ENCODE results near the gene STOML1.

STOML1 gene

GRCh38 chr15:73992594-73992898, 451 bp upstream of the STOML1 start:
- no peak overlapping the region for H3K27ac ChIP-seq
- no peaks in the 10 kb centered on the region for H3K27me3 ChIP-seq (replicated peaks)
- TF ChIP-seq CTCF (IDR thresholded peaks at IDR 0.05; ENCODE audit: low read depth, low read length, missing control alignments) = no peak
- in situ Hi-C loops (cut with HindIII; ENCODE audit: low pct_ligation_motif_present, low sequenced_read_pairs) = no loop called here
- H3K36me3 ChIP-seq (replicated peaks) = no peaks in the 10 kb centered on the region
- DNase-seq = no peak
- peak overlapping the region; percentile 35 for H3K4me3 ChIP-seq (ENCODE audit: low read depth, low read length)

GRCh38 chr15:73991260-73991659, 835 bp downstream of the STOML1 start:
- TF ChIP-seq CTCF (IDR thresholded peaks at IDR 0.05; ENCODE audit: low read depth, low read length, missing control alignments) = no peak
- Histone ChIP-seq H3K27me3 (replicated peaks) (no peaks in the 10 kb centered on the region), H3K27ac (no peak overlapping the region), H3K36me3 (replicated peaks) (no peaks in the 10 kb centered on the region), H3K4me3 (ENCODE audit: low read depth, low read length) (peak overlapping the region; percentile 70)
- in situ Hi-C loops (cut with HindIII; ENCODE audit: low pct_ligation_motif_present, low sequenced_read_pairs) = no loop called here
- DNase-seq = no peak

GRCh38 chr15:73990250-73991005, 1.7 kb downstream of the STOML1 start:
- DNase-seq = no peak
- H3K4me3 ChIP-seq (ENCODE audit: low read depth, low read length) = no peak overlapping the region
- in situ Hi-C loops (cut with HindIII; ENCODE audit: low pct_ligation_motif_present, low sequenced_read_pairs) = no loop called here
- no peak overlapping the region for H3K27ac ChIP-seq
- no peaks in the 10 kb centered on the region for H3K36me3 ChIP-seq (replicated peaks)
- TF ChIP-seq CTCF (IDR thresholded peaks at IDR 0.05; ENCODE audit: low read depth, low read length, missing control alignments) = no peak
- H3K27me3 ChIP-seq (replicated peaks) = no peaks in the 10 kb centered on the region

GRCh38 chr15:73989001-73989798, 2.9 kb downstream of the STOML1 start:
- H3K27me3 ChIP-seq (replicated peaks) = no peaks in the 10 kb centered on the region
- no peak for TF ChIP-seq CTCF (IDR thresholded peaks at IDR 0.05; ENCODE audit: low read depth, low read length, missing control alignments)
- H3K27ac ChIP-seq = peak overlapping the region; percentile 78
- no peak overlapping the region for H3K4me3 ChIP-seq (ENCODE audit: low read depth, low read length)
- peak; percentile 62 for DNase-seq
- in situ Hi-C loops (cut with HindIII; ENCODE audit: low pct_ligation_motif_present, low sequenced_read_pairs) = no loop called here
- no peaks in the 10 kb centered on the region for H3K36me3 ChIP-seq (replicated peaks)

- in situ Hi-C loops (cut with HindIII; ENCODE audit: low pct_ligation_motif_present, low sequenced_read_pairs) = no loop called here
Measured at GRCh38 chr15:73988445-73988969, 3.6 kb downstream of the STOML1 start.

More at GRCh38 chr15:73988445-73988969, 3.6 kb downstream of the STOML1 start:
- Histone ChIP-seq H3K27me3 (replicated peaks) (no peaks in the 10 kb centered on the region), H3K27ac (peak overlapping the region; percentile 78), H3K4me3 (ENCODE audit: low read depth, low read length) (no peak overlapping the region), H3K36me3 (replicated peaks) (no peaks in the 10 kb centered on the region)
- no peak for DNase-seq
- no peak for TF ChIP-seq CTCF (IDR thresholded peaks at IDR 0.05; ENCODE audit: low read depth, low read length, missing control alignments)

Data from brain microvascular endothelial cell (primary cell).